HepG2 (cell line): ENCODE measurements around the gene C6orf136. TPM values are rescaled to one million over a fixed set of nuclear protein-coding genes. Genes with fewer than 3 reads are reported as not detected.

Experiments
- ATF7-NPFF ChIP-seq: sonication (generic); formaldehyde crosslinking; IDR thresholded peaks from 2 replicates; pipeline ENCODE4 v1.8.1; 2023; ENCODE audit warnings: mild to moderate bottlenecking, low read depth, missing genetic modification reagents, moderate library complexity
- CBFB ChIP-seq: sonication (generic); formaldehyde crosslinking; IDR thresholded peaks from 2 replicates; pipeline ENCODE4 v1.4.0; 2020; ENCODE audit warnings: missing genetic modification reagents
- CENPBD1 ChIP-seq: sonication (generic); formaldehyde crosslinking; IDR thresholded peaks from 2 replicates; pipeline ENCODE4 v1.8.0; 2022; ENCODE audit warnings: missing genetic modification reagents, low read depth, mild to moderate bottlenecking, borderline replicate concordance
- CHD4 ChIP-seq: fragments of 200-600 bp; sonication (generic); IDR thresholded peaks from 2 replicates; pipeline ENCODE4 v1.7.0; 2017; ENCODE audit warnings: mild to moderate bottlenecking, low read length, borderline replicate concordance
- ETS1 ChIP-seq: sonication (generic); formaldehyde crosslinking; IDR thresholded peaks from 2 replicates; pipeline ENCODE4 v1.4.0; 2020; ENCODE audit warnings: missing genetic modification reagents
- HOXA9 ChIP-seq: sonication (generic); formaldehyde crosslinking; IDR thresholded peaks from 2 replicates; pipeline ENCODE4 v1.8.1; 2022; ENCODE audit warnings: missing genetic modification reagents, mild to moderate bottlenecking, moderate library complexity, borderline replicate concordance
- REPIN1 ChIP-seq: sonication (generic); formaldehyde crosslinking; IDR thresholded peaks from 2 replicates; pipeline ENCODE4 v1.8.0; 2022; ENCODE audit warnings: missing genetic modification reagents, low read depth, mild to moderate bottlenecking, borderline replicate concordance
- REXO4 ChIP-seq: sonication (generic); formaldehyde crosslinking; IDR thresholded peaks from 2 replicates; pipeline ENCODE4 v1.8.0; 2022; ENCODE audit warnings: missing genetic modification reagents, mild to moderate bottlenecking, borderline replicate concordance
- SALL1 ChIP-seq: sonication (generic); formaldehyde crosslinking; IDR thresholded peaks from 2 replicates; pipeline ENCODE4 v1.8.0; 2022; ENCODE audit warnings: mild to moderate bottlenecking, missing genetic modification reagents
- SALL2 ChIP-seq: sonication (generic); formaldehyde crosslinking; IDR thresholded peaks from 2 replicates; pipeline ENCODE4 v1.8.1; 2023; ENCODE audit warnings: mild to moderate bottlenecking, missing genetic modification reagents, inconsistent platforms
- SAP130 ChIP-seq: IDR thresholded peaks from 2 replicates; pipeline ENCODE4 v1.6.1; 2016; ENCODE audit warnings: low read depth
- SP2 ChIP-seq: sonication (generic); formaldehyde crosslinking; IDR thresholded peaks from 2 replicates; pipeline ENCODE4 v1.5.1; 2020; ENCODE audit warnings: mild to moderate bottlenecking, missing genetic modification reagents
- SRSF4 ChIP-seq: fragments of 200-400 bp; formaldehyde crosslinking; IDR thresholded peaks from one replicate; pipeline ENCODE4 v1.6.1; 2018; ENCODE audit warnings: mild to moderate bottlenecking, low read depth, low read length, moderate library complexity; ENCODE audit not compliant: poor library complexity, severe bottlenecking
- TARDBP ChIP-seq: sonication (generic); formaldehyde crosslinking; IDR thresholded peaks from 2 replicates; pipeline ENCODE4 v1.8.0; 2022; ENCODE audit warnings: mild to moderate bottlenecking, missing genetic modification reagents
- TBP ChIP-seq: sonication (generic); formaldehyde crosslinking; IDR thresholded peaks from 2 replicates; pipeline ENCODE4 v1.5.0; 2020; ENCODE audit warnings: missing genetic modification reagents
- ZBTB2 ChIP-seq: sonication (generic); formaldehyde crosslinking; IDR thresholded peaks from 2 replicates; pipeline ENCODE4 v1.8.0; 2022; ENCODE audit warnings: low read depth, missing genetic modification reagents
- ZEB1 ChIP-seq: IDR thresholded peaks from 2 replicates; pipeline ENCODE4 v1.6.1; 2012; ENCODE audit warnings: mild to moderate bottlenecking, low read depth, inconsistent platforms; ENCODE audit not compliant: insufficient replicate concordance
- ZKSCAN8 ChIP-seq: IDR thresholded peaks from 2 replicates; pipeline ENCODE4 v1.6.1; 2016; ENCODE audit warnings: borderline replicate concordance, missing genetic modification reagents, missing compliant biosample characterization
- ZNF235 ChIP-seq: sonication (generic); formaldehyde crosslinking; IDR thresholded peaks from 2 replicates; pipeline ENCODE4 v1.8.1; 2023; ENCODE audit warnings: mild to moderate bottlenecking, missing genetic modification reagents, borderline replicate concordance
- ZNF264 ChIP-seq: sonication (generic); formaldehyde crosslinking; IDR thresholded peaks from 2 replicates; pipeline ENCODE4 v1.4.0; 2020; ENCODE audit warnings: missing genetic modification reagents
- ZNF282 ChIP-seq: fragments of 450-650 bp; IDR thresholded peaks from 2 replicates; pipeline ENCODE4 v1.6.1; 2018; ENCODE audit not compliant: partially characterized antibody
- ZNF589 ChIP-seq: sonication (generic); formaldehyde crosslinking; conservative IDR thresholded peaks from 2 replicates; pipeline ENCODE4 v1.8.0; 2022; ENCODE audit warnings: mild to moderate bottlenecking, moderate library complexity, missing genetic modification reagents
- ZNF670 ChIP-seq: sonication (generic); formaldehyde crosslinking; IDR thresholded peaks from 2 replicates; pipeline ENCODE4 v1.8.0; 2022; ENCODE audit warnings: mild to moderate bottlenecking, missing genetic modification reagents, borderline replicate concordance
- ZNF674 ChIP-seq: sonication (generic); formaldehyde crosslinking; IDR thresholded peaks from 2 replicates; pipeline ENCODE4 v1.5.0; 2020; ENCODE audit warnings: low read depth, mild to moderate bottlenecking, missing genetic modification reagents
- ZNF724P ChIP-seq: sonication (generic); formaldehyde crosslinking; IDR thresholded peaks from 2 replicates; pipeline ENCODE4 v1.8.0; 2022; ENCODE audit warnings: missing genetic modification reagents, borderline replicate concordance
- polyA plus RNA-seq, 8 experiments: library from polyadenylated mRNA; depleted of rRNA in 3 of 8; stranded (reverse) in 7 of 8; unstranded in 1 of 8; fragments of >200 nt; fragmentation: Illumina TruSeq in 4 of 8; extraction: Trizol in 4 of 8; gene quantifications; 2 replicates each; pipeline versions ENCODE4 v1.2.1 to v1.2.3, GENCODE V29; 2011 to 2016; ENCODE audit warnings: low read depth in 4 of 8, missing spikeins in 1 of 8, mixed read lengths in 1 of 8; ENCODE audit not compliant: insufficient read depth in 1 of 8
- total RNA-seq, 5 experiments: library from RNA; depleted of rRNA; stranded (reverse); fragments of >200 nt; fragmentation: Illumina TruSeq; extraction: Trizol; gene quantifications; 2 replicates each; pipeline ENCODE4 v1.2.3, GENCODE V29; 2016; ENCODE audit warnings: low read depth in 1 of 5
- TF ChIP-seq, protein P1 (sequence below): IDR thresholded peaks from 2 replicates; pipeline ENCODE4 v1.6.1; 2016; ENCODE audit warnings: mild to moderate bottlenecking, missing biosample characterization, missing genetic modification reagents

Gene C6orf136
- total and polyA plus RNA-seq, 2 of the 13 experiments (the other 11 are each of a cell fraction or from before 2014, with no cell fraction given): 12.0 to 26.2 TPM

DNA sequence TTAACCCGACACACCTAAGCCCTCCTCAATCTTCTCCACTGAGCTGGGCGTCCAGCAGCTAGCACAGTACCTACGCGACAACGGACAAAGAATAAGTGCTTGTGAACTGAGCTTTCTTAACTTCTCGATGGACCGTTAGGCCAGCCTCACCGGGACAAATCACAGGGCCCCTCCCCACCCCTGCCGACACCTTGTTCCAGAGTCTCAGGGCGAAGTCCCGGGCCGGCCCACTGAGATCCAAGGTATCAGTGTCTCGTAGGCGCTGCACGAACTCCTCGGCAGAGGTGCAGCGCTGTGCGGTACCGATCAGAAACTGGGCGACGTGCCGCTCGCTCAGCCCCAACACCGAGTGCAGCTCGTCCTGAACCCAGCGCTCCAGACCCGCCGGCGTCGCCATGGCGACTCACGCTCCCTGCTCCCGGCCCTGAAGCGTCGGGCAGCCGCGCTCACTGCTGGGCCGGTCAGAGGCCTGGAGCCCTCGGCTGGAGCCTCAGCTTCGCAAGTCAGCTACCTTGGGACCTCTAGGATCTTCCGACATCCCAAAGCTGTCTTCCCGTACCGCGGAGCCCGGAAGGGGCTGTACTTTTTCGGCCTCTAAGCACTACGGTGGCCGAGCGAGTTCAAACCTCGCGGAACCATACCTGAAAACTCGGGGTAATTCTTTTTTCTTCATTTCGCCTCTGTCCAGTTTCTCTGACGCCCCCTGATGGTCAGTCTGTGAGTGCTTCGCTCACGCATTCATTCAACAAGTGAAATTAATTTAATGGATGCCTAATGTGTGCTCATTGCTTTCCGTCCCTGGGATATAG lies 25.7 kb downstream of the C6orf136 start, which contains the start of gene DHX16 (continued):
- TF ChIP-seq SALL2 (CRISPR knock-in tag): peak; percentile 79; the same call in 1 of the 2 replicates
- peak; percentile 98 for TF ChIP-seq SAP130
- no peak for TF ChIP-seq CENPBD1 (CRISPR knock-in tag)
- TF ChIP-seq SALL1 (CRISPR knock-in tag): peak; percentile 78
- TF ChIP-seq ZNF235 (CRISPR knock-in tag): 0 out of 2 replicates have a peak, but pooled peaks have one; percentile 11
- no peak for TF ChIP-seq ZNF264
- TF ChIP-seq SP2 (CRISPR knock-in tag): peak; percentile 67; the same call in 1 of the 2 replicates
- no peak for TF ChIP-seq REXO4 (CRISPR knock-in tag)
- TF ChIP-seq ZNF670 (CRISPR knock-in tag): peak; percentile 64; the same call in 1 of the 2 replicates
- TF ChIP-seq HOXA9 (CRISPR knock-in tag): no peak
- no peak for TF ChIP-seq ZNF674 (CRISPR knock-in tag)
- TF ChIP-seq ZNF282: no peak
- TF ChIP-seq, protein P1, sequence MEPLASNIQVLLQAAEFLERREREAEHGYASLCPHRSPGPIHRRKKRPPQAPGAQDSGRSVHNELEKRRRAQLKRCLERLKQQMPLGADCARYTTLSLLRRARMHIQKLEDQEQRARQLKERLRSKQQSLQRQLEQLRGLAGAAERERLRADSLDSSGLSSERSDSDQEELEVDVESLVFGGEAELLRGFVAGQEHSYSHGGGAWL: peak; percentile 91
- peak; percentile 88 for TF ChIP-seq ZEB1
- peak; percentile 90 for TF ChIP-seq REPIN1 (CRISPR knock-in tag)
- TF ChIP-seq ETS1 (CRISPR knock-in tag): no peak
- peak; percentile 87; the same call in 1 of the 2 replicates for TF ChIP-seq ZKSCAN8
- no peak for TF ChIP-seq TBP (CRISPR knock-in tag)
- peak; percentile 56; the same call in 1 of the 2 replicates for TF ChIP-seq ZBTB2 (CRISPR knock-in tag)
- TF ChIP-seq ZNF724P (CRISPR knock-in tag): 0 out of 2 replicates have a peak, but pooled peaks have one; percentile 59
- no peak for TF ChIP-seq ZNF589 (CRISPR knock-in tag)
- peak; percentile 84 for TF ChIP-seq TARDBP (CRISPR knock-in tag)
- no peak for TF ChIP-seq SRSF4
- peak; percentile 56; the same call in 1 of the 2 replicates for TF ChIP-seq ATF7-NPFF (CRISPR knock-in tag)
- peak; percentile 85; the same call in 1 of the 2 replicates for TF ChIP-seq CBFB (CRISPR knock-in tag)
- TF ChIP-seq CHD4: no peak
